Heart left ventricle (tissue), 13 donors: ENCODE data around the gene KIF5A.

Experiments used
- POLR2A ChIP-seq, 2 donors: fragments of 450-650 bp; IDR thresholded peaks; one replicate each; pipeline ENCODE4 v1.6.1; 2017; ENCODE audit warnings: antibody characterized with exemption in 2 of 2, mild to moderate bottlenecking in 2 of 2, moderate library complexity in 2 of 2
- TF ChIP-seq, protein P1 (sequence below), 12 donors: fragments of 200-600 bp; sonication (generic) in 4 of 12; IDR thresholded peaks; one replicate each; pipeline versions ENCODE4 v1.5.0 to v1.8.0; 2018 to 2022; ENCODE audit warnings: antibody characterized with exemption in 12 of 12, mild to moderate bottlenecking in 5 of 12
- donor health status: ischemic (EF 13 %, LVEDD 7.1; RV severe dilation, severe dysfunction).
- donor health status: DM: no; HTN: yes; CAD: no.
- donor health status: DM: no; HTN: no; CAD: no.
- donor health status: ischemic (EF 25% LVEDD 6.9; RV normal size, moderate dysfunction).
- donor health status: ischemic (EF 25% LVEDD 5.7; RV mildly dilated, moderate dysfunction).
- donor health status: ischemic (EF 35%, LVEDD 5.7; RV mildly dilated, moderate dysfunction).
- donor health status: nonischemic (EF 11% LVEDD 7.7; RV severe dilation, severe dysfunction).
- donor health status: DM: yes; HTN: yes; CAD: no.
- donor health status: PGD.
- donor health status: ischemic (EF 29% LVEDD 5.4; RV normal size, mild dysfunction).
- donor health status: nonischemic (EF 23%, LVEDD 6.1; RV moderate dilation, normal function).

- TF ChIP-seq, protein P1, sequence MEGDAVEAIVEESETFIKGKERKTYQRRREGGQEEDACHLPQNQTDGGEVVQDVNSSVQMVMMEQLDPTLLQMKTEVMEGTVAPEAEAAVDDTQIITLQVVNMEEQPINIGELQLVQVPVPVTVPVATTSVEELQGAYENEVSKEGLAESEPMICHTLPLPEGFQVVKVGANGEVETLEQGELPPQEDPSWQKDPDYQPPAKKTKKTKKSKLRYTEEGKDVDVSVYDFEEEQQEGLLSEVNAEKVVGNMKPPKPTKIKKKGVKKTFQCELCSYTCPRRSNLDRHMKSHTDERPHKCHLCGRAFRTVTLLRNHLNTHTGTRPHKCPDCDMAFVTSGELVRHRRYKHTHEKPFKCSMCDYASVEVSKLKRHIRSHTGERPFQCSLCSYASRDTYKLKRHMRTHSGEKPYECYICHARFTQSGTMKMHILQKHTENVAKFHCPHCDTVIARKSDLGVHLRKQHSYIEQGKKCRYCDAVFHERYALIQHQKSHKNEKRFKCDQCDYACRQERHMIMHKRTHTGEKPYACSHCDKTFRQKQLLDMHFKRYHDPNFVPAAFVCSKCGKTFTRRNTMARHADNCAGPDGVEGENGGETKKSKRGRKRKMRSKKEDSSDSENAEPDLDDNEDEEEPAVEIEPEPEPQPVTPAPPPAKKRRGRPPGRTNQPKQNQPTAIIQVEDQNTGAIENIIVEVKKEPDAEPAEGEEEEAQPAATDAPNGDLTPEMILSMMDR (IDR thresholded peaks at IDR 0.05): no peak
- no peak for TF ChIP-seq POLR2A (IDR thresholded peaks at IDR 0.05)
Measured at GRCh38 chr12:57552306-57552651, 2.4 kb downstream of the KIF5A start.
